Posterior vena cava (tissue), 2 donors: Measurements from ENCODE around the gene SLC2A6. TPM values are rescaled to one million over a fixed set of nuclear protein-coding genes. Genes with fewer than 3 reads are reported as not detected.

ENCODE experiments used
- DNase-seq: peaks from one replicate; pipeline ENCODE4 v3.0.0-alpha.2; 2020; ENCODE audit warnings: low spot score
- intact Hi-C, 2 donors: fragments of 100-400 bp; cut with DNase I; formaldehyde crosslinking; loops; one replicate each; pipeline versions ENCODE4 v1.14.1 to v1.14.2; 2022 to 2023
- total RNA-seq, 2 donors: library from RNA; stranded (reverse); fragmentation: NEBNext Ultra II Directional; extraction: Animal tissue kit (Norgen Biotek cat#: 25700); gene quantifications; one replicate each; pipeline ENCODE4 v1.2.1, GENCODE V29; 2021
- donor health status: DM: yes; HTN: yes; CAD: no.
- donor health status: DM: yes; HTN: yes; CAD: no.

Gene SLC2A6
- total RNA-seq, 2 donors from 2014 or later: 3.2 to 4.0 TPM

DNA sequence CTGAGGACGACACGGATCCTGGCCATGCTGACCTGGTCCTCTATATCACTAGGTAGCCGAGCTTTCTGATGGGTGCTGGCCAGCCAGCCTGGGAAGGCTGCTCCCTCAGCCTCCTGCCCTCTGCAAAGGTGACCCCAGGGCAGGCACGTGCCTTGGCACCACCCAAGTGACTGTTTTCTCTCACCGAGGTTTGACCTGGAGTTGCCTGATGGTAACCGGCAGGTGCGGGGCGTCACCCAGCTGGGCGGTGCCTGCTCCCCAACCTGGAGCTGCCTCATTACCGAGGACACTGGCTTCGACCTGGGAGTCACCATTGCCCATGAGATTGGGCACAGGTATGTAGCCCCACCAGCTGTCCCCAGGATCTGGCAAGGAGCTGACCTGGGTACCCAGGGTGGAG lies 52.9 kb downstream of the SLC2A6 start:
- no peak for DNase-seq
- intact Hi-C loops: no loop called here

GRCh38 chr9:133425049-133425632 lies 53.8 kb downstream of the SLC2A6 start:
- intact Hi-C loops: no loop called here
- no peak for DNase-seq

DNA sequence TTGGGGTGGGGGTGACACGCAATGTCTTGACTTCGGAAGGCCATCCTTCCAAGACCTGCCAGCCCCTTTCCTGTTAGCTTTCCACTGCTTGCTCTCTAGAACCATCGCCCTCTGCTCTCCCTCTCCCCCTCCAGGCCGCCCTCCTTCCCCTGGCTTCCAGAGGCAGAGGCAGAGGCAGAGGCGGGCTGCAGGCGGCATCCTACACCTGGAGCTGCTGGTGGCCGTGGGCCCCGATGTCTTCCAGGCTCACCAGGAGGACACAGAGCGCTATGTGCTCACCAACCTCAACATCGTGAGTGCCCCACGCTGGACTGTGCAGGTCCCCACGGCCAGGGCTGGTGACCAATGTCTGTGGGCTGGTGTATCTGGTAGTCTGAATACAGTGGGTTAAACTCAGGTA lies 54.7 kb downstream of the SLC2A6 start:
- intact Hi-C loops: no loop called here
- no peak for DNase-seq

DNA sequence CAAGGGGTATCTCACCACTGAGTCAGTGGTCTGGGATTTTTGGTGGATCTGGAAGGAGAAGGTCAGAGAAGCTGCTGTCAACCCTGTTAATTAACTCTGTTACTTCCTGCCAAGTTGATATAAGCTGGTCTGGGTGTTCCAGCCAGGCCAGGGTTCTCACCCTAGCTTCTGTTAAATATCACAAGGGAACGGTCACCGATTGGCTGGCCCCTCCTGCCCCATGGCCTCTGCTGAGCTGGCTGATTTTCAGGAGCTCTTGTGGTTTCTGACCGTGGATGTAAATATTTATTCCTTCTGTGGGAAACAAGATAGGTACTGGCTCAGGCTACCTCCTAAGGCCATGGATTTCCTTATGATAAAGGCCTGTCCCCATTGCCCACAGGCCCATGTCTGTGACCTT lies 55.7 kb downstream of the SLC2A6 start:
- no peak for DNase-seq

DNA sequence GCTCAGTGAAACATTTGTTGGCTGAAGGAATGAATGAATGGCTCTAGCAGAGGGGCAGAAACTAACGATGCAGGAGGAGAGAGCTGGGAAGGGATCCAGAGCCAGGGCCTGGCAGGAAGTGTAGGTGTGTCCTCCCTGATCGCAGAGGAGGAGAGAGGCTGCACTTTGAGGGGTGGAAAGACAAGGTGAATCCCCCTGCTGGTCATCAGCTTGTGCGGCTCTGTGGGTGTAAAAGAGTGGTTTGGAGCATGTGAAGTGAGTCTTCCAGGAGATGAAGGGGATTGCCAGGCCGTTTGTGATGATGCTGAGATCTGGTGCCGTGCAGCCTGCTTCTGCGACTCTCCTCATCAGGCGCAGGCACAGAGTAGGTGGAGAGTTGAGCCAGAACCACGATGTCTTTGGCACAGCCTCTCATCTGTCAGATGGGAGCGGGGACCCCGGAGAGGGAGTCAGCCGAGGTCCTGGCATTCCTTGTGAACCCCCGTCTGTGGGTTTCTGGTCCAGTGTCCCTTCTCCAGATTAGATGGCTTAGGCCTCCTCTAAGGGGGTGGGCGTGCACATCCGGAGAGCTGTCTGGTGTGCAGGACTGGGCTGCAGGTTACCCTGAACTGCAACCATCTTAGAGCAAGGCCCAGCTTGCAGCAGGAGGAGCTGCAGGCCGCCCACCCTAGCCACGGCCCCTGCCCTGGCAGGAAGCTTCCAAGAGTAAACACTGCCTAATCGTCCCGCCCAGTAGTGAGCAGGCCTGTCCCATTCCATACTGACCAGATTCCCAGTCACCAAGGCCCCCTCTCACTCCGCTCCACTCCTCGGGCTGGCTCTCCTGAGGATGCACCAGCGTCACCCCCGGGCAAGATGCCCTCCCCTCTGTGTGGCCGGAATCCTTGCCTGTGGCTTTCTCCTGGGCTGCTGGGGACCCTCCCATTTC lies 57.0 kb downstream of the SLC2A6 start, which contains the start of gene ADAMTS13:
TSS of gene ADAMTS13 (plus strand) at position 753 of the 928 bp plus-strand sequence. CDS start at position 830, 77 bp downstream.
- intact Hi-C loops: no loop called here
- DNase-seq: no peak

More for the DNA sequence above, 55.7 kb downstream of the SLC2A6 start:
- intact Hi-C loops: no loop called here

Other genes with a start within 250 kb of the SLC2A6 start
- gene ABO, start 203.9 kb downstream of the SLC2A6 start, total RNA-seq: 1 to 10 TPM; 1.5 to 2.1 TPM
- gene SURF6, start 142.9 kb downstream of the SLC2A6 start, total RNA-seq: 10 to 100 TPM; 11.5 to 12.0 TPM
- 10 to 100 TPM; 28.6 to 28.9 TPM for gene MED22, start 131.0 kb downstream of the SLC2A6 start, total RNA-seq
- 1,000 to 10,000 TPM; 1,252 to 1,287 TPM for gene RPL7A, start 130.9 kb downstream of the SLC2A6 start, total RNA-seq
- 10 to 100 TPM; 27.7 to 30.2 TPM for gene SURF1, start 122.6 kb downstream of the SLC2A6 start, total RNA-seq
- gene SURF2, start 122.5 kb downstream of the SLC2A6 start, total RNA-seq: 10 to 100 TPM; 11.8 to 12.0 TPM
- gene SURF4, start 103.0 kb downstream of the SLC2A6 start, total RNA-seq: 100 to 1,000 TPM; 130 TPM
- gene STKLD1, start 102.7 kb downstream of the SLC2A6 start, total RNA-seq: 1 to 10 TPM in 1 of 2 donors, under 1 TPM in 1; 0.57 to 1.2 TPM
- gene REXO4, start 61.1 kb downstream of the SLC2A6 start, total RNA-seq: 10 to 100 TPM; 10.4 to 11.1 TPM
- 1 to 10 TPM in 1 of 2 donors, under 1 TPM in 1; 0.48 to 1.8 TPM for gene ADAMTS13, start 56.7 kb downstream of the SLC2A6 start, total RNA-seq
- gene CACFD1, start 19.1 kb downstream of the SLC2A6 start, total RNA-seq: 10 to 100 TPM; 11.7 to 13.4 TPM
- gene MYMK, start 45.9 kb upstream of the SLC2A6 start, total RNA-seq: not detected
- gene ADAMTSL2, start 55.6 kb upstream of the SLC2A6 start, total RNA-seq: 10 to 100 TPM in 1 of 2 donors, 1 to 10 TPM in 1; 5.5 to 11.3 TPM
- gene FAM163B, start 130.3 kb upstream of the SLC2A6 start, total RNA-seq: not detected
- not detected for gene DBH, start 157.3 kb upstream of the SLC2A6 start, total RNA-seq